ENCODE data around the gene CLDN3. TPM values are rescaled to one million over a fixed set of nuclear protein-coding genes. Genes with fewer than 3 reads are reported as not detected.

CLDN3 gene
- total and polyA plus RNA-seq, 2 donors (not counting 1 experiment from before 2014, with no cell fraction given), result not detected

GRCh38 chr7:73749931-73750776 lies 19.9 kb downstream of the CLDN3 start:
- intact Hi-C loops (cut with micrococcal nuclease), result no loop called here
- TF ChIP-seq EZH2 (IDR thresholded peaks at IDR 0.05; ENCODE audit: borderline replicate concordance, insufficient read depth, low read depth, low read length, poor library complexity, severe bottlenecking) (no peak), CTCF (IDR thresholded peaks at IDR 0.05) (no peak)
- Histone ChIP-seq H3K79me2 (ENCODE audit: control insufficient read depth, insufficient read depth, low read length) (no peaks in the 10 kb centered on the region), H3K36me3 (replicated peaks in 1 of 2; ENCODE audit: control extremely low read depth in 1 of 2, control insufficient read depth in 1 of 2, extremely low read depth in 1 of 2, insufficient read depth in 2 of 2, low read length in 1 of 2) (no peaks in the 10 kb centered on the region), H3K9me3 (ENCODE audit: control extremely low read depth in 1 of 3, control insufficient read depth in 2 of 3, insufficient read depth in 1 of 3, low read length in 2 of 3) (no peaks in the 10 kb centered on the region), H3K9ac (ENCODE audit: low read length) (no peak overlapping the region), H2AFZ (ENCODE audit: insufficient read depth, low read depth, low read length, poor library complexity, severe bottlenecking) (no peak overlapping the region), H3K27ac (ENCODE audit: low read length in 2 of 2) (no peak overlapping the region), H3K4me3 (ENCODE audit: control extremely low read depth in 1 of 5, extremely low read depth in 1 of 5, insufficient read depth in 1 of 5, low read depth in 2 of 5, low read length in 4 of 5) (no peak overlapping the region), H4K20me1 (ENCODE audit: control insufficient read depth, insufficient read depth, low read length, poor library complexity, severe bottlenecking) (no peaks in the 10 kb centered on the region), H3K4me2 (replicated peaks; ENCODE audit: low read depth, low read length, poor library complexity, severe bottlenecking) (no peak overlapping the region), H3K27me3 (replicated peaks in 1 of 4; ENCODE audit: control extremely low read depth in 1 of 4, control insufficient read depth in 3 of 4, insufficient read depth in 4 of 4, low read length in 3 of 4) (no peaks in the 10 kb centered on the region), H3K4me1 (ENCODE audit: control insufficient read depth in 2 of 2, insufficient read depth in 2 of 2, low read length in 2 of 2) (peaks cover 0 to 3% of the 10 kb centered on the region in 2 donors)
- peaks cover 12% of the 10 kb centered on the region for H3K27me3 Mint-ChIP-seq
- no peak for DNase-seq
- H3K4me1 Mint-ChIP-seq, result peaks cover 4% of the 10 kb centered on the region
- WGBS (ENCODE audit: insufficient coverage), result 70% methylated on average over 11 of the region's 16 CpGs
- CTCF ChIA-PET, result no interaction called here
- H3K9me3 Mint-ChIP-seq (ENCODE audit: insufficient read depth), result no peaks in the 10 kb centered on the region
- H3K4me3 Mint-ChIP-seq, result no peak overlapping the region
- POLR2A ChIA-PET, result no interaction called here
- H3K27ac Mint-ChIP-seq, result no peak overlapping the region
- no peak for ATAC-seq (ENCODE audit: low read depth)

GRCh38 chr7:73746378-73746777 lies 23.7 kb downstream of the CLDN3 start:
- H3K79me2 ChIP-seq (ENCODE audit: control insufficient read depth, insufficient read depth, low read length), result no peaks in the 10 kb centered on the region
- DNase-seq (no peak), ATAC-seq (ENCODE audit: low read depth) (no peak)
- CTCF ChIA-PET, result no interaction called here
- H3K4me1 Mint-ChIP-seq, result peaks cover 4% of the 10 kb centered on the region
- no peak for TF ChIP-seq CTCF (IDR thresholded peaks at IDR 0.05)
- no peak for TF ChIP-seq EZH2 (IDR thresholded peaks at IDR 0.05; ENCODE audit: borderline replicate concordance, insufficient read depth, low read depth, low read length, poor library complexity, severe bottlenecking)
- no peak overlapping the region for H2AFZ ChIP-seq (ENCODE audit: insufficient read depth, low read depth, low read length, poor library complexity, severe bottlenecking)
- no peak overlapping the region for H3K27ac Mint-ChIP-seq
- H3K4me1 ChIP-seq (ENCODE audit: control insufficient read depth in 2 of 2, insufficient read depth in 2 of 2, low read length in 2 of 2), result peaks cover 0 to 3% of the 10 kb centered on the region in 2 donors
- no peak overlapping the region for H3K4me3 Mint-ChIP-seq
- intact Hi-C loops (cut with micrococcal nuclease), result no loop called here
- no peaks in the 10 kb centered on the region for H4K20me1 ChIP-seq (ENCODE audit: control insufficient read depth, insufficient read depth, low read length, poor library complexity, severe bottlenecking)
- no peaks in the 10 kb centered on the region for H3K36me3 ChIP-seq (replicated peaks in 1 of 2; ENCODE audit: control extremely low read depth in 1 of 2, control insufficient read depth in 1 of 2, extremely low read depth in 1 of 2, insufficient read depth in 2 of 2, low read length in 1 of 2)
- H3K4me2 ChIP-seq (replicated peaks; ENCODE audit: low read depth, low read length, poor library complexity, severe bottlenecking), result no peak overlapping the region
- POLR2A ChIA-PET, result no interaction called here
- no peak overlapping the region for H3K4me3 ChIP-seq (ENCODE audit: control extremely low read depth in 1 of 5, extremely low read depth in 1 of 5, insufficient read depth in 1 of 5, low read depth in 2 of 5, low read length in 4 of 5)
- no peaks in the 10 kb centered on the region for H3K9me3 Mint-ChIP-seq (ENCODE audit: insufficient read depth)
- no peak overlapping the region for H3K27ac ChIP-seq (ENCODE audit: low read length in 2 of 2)
- peaks cover 0 to 4% (median 0%) of the 10 kb centered on the region in 4 experiments for H3K27me3 ChIP-seq (replicated peaks in 1 of 4; ENCODE audit: control extremely low read depth in 1 of 4, control insufficient read depth in 3 of 4, insufficient read depth in 4 of 4, low read length in 3 of 4)
- WGBS (ENCODE audit: insufficient coverage), result 98% methylated on average over 3 of the region's 4 CpGs
- H3K9me3 ChIP-seq (ENCODE audit: control extremely low read depth in 1 of 3, control insufficient read depth in 2 of 3, insufficient read depth in 1 of 3, low read length in 2 of 3), result no peaks in the 10 kb centered on the region
- no peak overlapping the region for H3K9ac ChIP-seq (ENCODE audit: low read length)
- peaks cover 10% of the 10 kb centered on the region for H3K27me3 Mint-ChIP-seq

Data from B cell (primary cell).